ENCODE data around the gene CCDC144A.
"Not testable (repeated sequence)": the region's sequence is repeated elsewhere in the genome, so short reads cannot be mapped to it uniquely, and the experiment has no call there.

The CCDC144A gene

GRCh38 chr17:16788889-16789536 is 99.0 kb downstream of the CCDC144A start:
- DNase-seq; H3K4me3 ChIP-seq (ENCODE audit: low read length); H3K36me3 ChIP-seq (ENCODE audit: control insufficient read depth, insufficient read depth, low read length); H3K79me2 ChIP-seq (ENCODE audit: control insufficient read depth, insufficient read depth, low read length); H2BK15ac ChIP-seq (replicated peaks; ENCODE audit: low read depth); H3K79me1 ChIP-seq (ENCODE audit: low read length); H4K8ac ChIP-seq (ENCODE audit: low read depth, low read length); H3K56ac ChIP-seq (ENCODE audit: low read length); H3K23ac ChIP-seq (ENCODE audit: low read length); H2AK5ac ChIP-seq (ENCODE audit: low read length); H3K4me1 ChIP-seq (ENCODE audit: control insufficient read depth, low read depth, low read length); H3K4me2 ChIP-seq (ENCODE audit: low read length); H3K27me3 ChIP-seq (ENCODE audit: insufficient read depth, low read length, poor library complexity); H3K27ac ChIP-seq (ENCODE audit: low read depth, low read length); H2BK120ac ChIP-seq (ENCODE audit: low read depth, low read length); H4K5ac ChIP-seq (ENCODE audit: low read length); H3K4ac ChIP-seq (ENCODE audit: low read depth, low read length); H3K9ac ChIP-seq (ENCODE audit: low read length); H3K18ac ChIP-seq (ENCODE audit: low read length); H2BK5ac ChIP-seq (ENCODE audit: low read length): not testable (repeated sequence)
- no CpG with 5 or more reads among the region's 11 CpGs for WGBS (ENCODE audit: extremely low coverage, insufficient coverage, low lambda C conversion rate)

GRCh38 chr17:16789622-16790021 is 99.6 kb downstream of the CCDC144A start:
- H2BK120ac ChIP-seq (ENCODE audit: low read depth, low read length); H3K56ac ChIP-seq (ENCODE audit: low read length): not testable (repeated sequence)
- WGBS (ENCODE audit: extremely low coverage, insufficient coverage, low lambda C conversion rate) = no CpG with 5 or more reads among the region's 3 CpGs

GRCh38 chr17:16790313-16790871 is 100.4 kb downstream of the CCDC144A start:
- not testable (repeated sequence) for H3K36me3 ChIP-seq (ENCODE audit: control insufficient read depth, insufficient read depth, low read length); H3K9ac ChIP-seq (ENCODE audit: low read length); H3K23ac ChIP-seq (ENCODE audit: low read length); H3K79me2 ChIP-seq (ENCODE audit: control insufficient read depth, insufficient read depth, low read length); H3K27me3 ChIP-seq (ENCODE audit: insufficient read depth, low read length, poor library complexity); H4K8ac ChIP-seq (ENCODE audit: low read depth, low read length); H4K5ac ChIP-seq (ENCODE audit: low read length); H3K56ac ChIP-seq (ENCODE audit: low read length); H3K27ac ChIP-seq (ENCODE audit: low read depth, low read length); H2BK5ac ChIP-seq (ENCODE audit: low read length); H2AK5ac ChIP-seq (ENCODE audit: low read length); H3K4ac ChIP-seq (ENCODE audit: low read depth, low read length); H2BK120ac ChIP-seq (ENCODE audit: low read depth, low read length); H3K4me1 ChIP-seq (ENCODE audit: control insufficient read depth, low read depth, low read length); H3K79me1 ChIP-seq (ENCODE audit: low read length); H2BK15ac ChIP-seq (replicated peaks; ENCODE audit: low read depth); H3K4me2 ChIP-seq (ENCODE audit: low read length); H3K4me3 ChIP-seq (ENCODE audit: low read length); H3K18ac ChIP-seq (ENCODE audit: low read length)
- DNase-seq = peak; percentile 3
- no CpG with 5 or more reads among the region's 9 CpGs for WGBS (ENCODE audit: extremely low coverage, insufficient coverage, low lambda C conversion rate)

More at GRCh38 chr17:16789622-16790021, 99.6 kb downstream of the CCDC144A start:
- not testable (repeated sequence) for H2BK15ac ChIP-seq (replicated peaks; ENCODE audit: low read depth); H3K36me3 ChIP-seq (ENCODE audit: control insufficient read depth, insufficient read depth, low read length); H3K9ac ChIP-seq (ENCODE audit: low read length); H3K4me2 ChIP-seq (ENCODE audit: low read length); H3K18ac ChIP-seq (ENCODE audit: low read length); H2AK5ac ChIP-seq (ENCODE audit: low read length); H3K27me3 ChIP-seq (ENCODE audit: insufficient read depth, low read length, poor library complexity); DNase-seq; H4K5ac ChIP-seq (ENCODE audit: low read length); H3K27ac ChIP-seq (ENCODE audit: low read depth, low read length); H3K23ac ChIP-seq (ENCODE audit: low read length); H3K4me1 ChIP-seq (ENCODE audit: control insufficient read depth, low read depth, low read length); H2BK5ac ChIP-seq (ENCODE audit: low read length); H3K4ac ChIP-seq (ENCODE audit: low read depth, low read length); H3K79me1 ChIP-seq (ENCODE audit: low read length); H4K8ac ChIP-seq (ENCODE audit: low read depth, low read length); H3K79me2 ChIP-seq (ENCODE audit: control insufficient read depth, insufficient read depth, low read length); H3K4me3 ChIP-seq (ENCODE audit: low read length)

GRCh38 chr17:16794215-16794614 is 104.2 kb downstream of the CCDC144A start:
- not testable (repeated sequence) for H2BK120ac ChIP-seq (ENCODE audit: low read depth, low read length); H2BK5ac ChIP-seq (ENCODE audit: low read length); H3K56ac ChIP-seq (ENCODE audit: low read length); H2BK15ac ChIP-seq (replicated peaks; ENCODE audit: low read depth); H3K79me2 ChIP-seq (ENCODE audit: control insufficient read depth, insufficient read depth, low read length); H3K23ac ChIP-seq (ENCODE audit: low read length); H3K79me1 ChIP-seq (ENCODE audit: low read length); H4K8ac ChIP-seq (ENCODE audit: low read depth, low read length); H3K4me2 ChIP-seq (ENCODE audit: low read length); DNase-seq; H3K27ac ChIP-seq (ENCODE audit: low read depth, low read length); H3K4me3 ChIP-seq (ENCODE audit: low read length); H3K36me3 ChIP-seq (ENCODE audit: control insufficient read depth, insufficient read depth, low read length); H3K18ac ChIP-seq (ENCODE audit: low read length); H3K4me1 ChIP-seq (ENCODE audit: control insufficient read depth, low read depth, low read length); H3K4ac ChIP-seq (ENCODE audit: low read depth, low read length); H3K27me3 ChIP-seq (ENCODE audit: insufficient read depth, low read length, poor library complexity); H2AK5ac ChIP-seq (ENCODE audit: low read length); H4K5ac ChIP-seq (ENCODE audit: low read length); H3K9ac ChIP-seq (ENCODE audit: low read length)
- WGBS (ENCODE audit: extremely low coverage, insufficient coverage, low lambda C conversion rate) = no CpG with 5 or more reads among the region's 5 CpGs

GRCh38 chr17:16795894-16796293 is 105.9 kb downstream of the CCDC144A start:
- H3K27ac ChIP-seq (ENCODE audit: low read depth, low read length); DNase-seq; H3K4me3 ChIP-seq (ENCODE audit: low read length); H4K8ac ChIP-seq (ENCODE audit: low read depth, low read length); H3K56ac ChIP-seq (ENCODE audit: low read length); H3K79me1 ChIP-seq (ENCODE audit: low read length); H3K9ac ChIP-seq (ENCODE audit: low read length); H3K27me3 ChIP-seq (ENCODE audit: insufficient read depth, low read length, poor library complexity); H3K4me2 ChIP-seq (ENCODE audit: low read length); H3K4ac ChIP-seq (ENCODE audit: low read depth, low read length); H2BK5ac ChIP-seq (ENCODE audit: low read length); H3K36me3 ChIP-seq (ENCODE audit: control insufficient read depth, insufficient read depth, low read length); H4K5ac ChIP-seq (ENCODE audit: low read length); H3K23ac ChIP-seq (ENCODE audit: low read length); H2BK15ac ChIP-seq (replicated peaks; ENCODE audit: low read depth); H2AK5ac ChIP-seq (ENCODE audit: low read length); H2BK120ac ChIP-seq (ENCODE audit: low read depth, low read length); H3K4me1 ChIP-seq (ENCODE audit: control insufficient read depth, low read depth, low read length); H3K79me2 ChIP-seq (ENCODE audit: control insufficient read depth, insufficient read depth, low read length); H3K18ac ChIP-seq (ENCODE audit: low read length): not testable (repeated sequence)
- WGBS (ENCODE audit: extremely low coverage, insufficient coverage, low lambda C conversion rate) = no CpG with 5 or more reads among the region's 7 CpGs

GRCh38 chr17:16804851-16805250 is 114.8 kb downstream of the CCDC144A start:
- WGBS (ENCODE audit: extremely low coverage, insufficient coverage, low lambda C conversion rate) = no CpG with 5 or more reads among the region's 5 CpGs
- H2AK5ac ChIP-seq (ENCODE audit: low read length); H3K4me1 ChIP-seq (ENCODE audit: control insufficient read depth, low read depth, low read length): not testable (repeated sequence)

More at GRCh38 chr17:16804851-16805250, 114.8 kb downstream of the CCDC144A start:
- H3K4me3 ChIP-seq (ENCODE audit: low read length); H3K27me3 ChIP-seq (ENCODE audit: insufficient read depth, low read length, poor library complexity); H3K9ac ChIP-seq (ENCODE audit: low read length); H2BK15ac ChIP-seq (replicated peaks; ENCODE audit: low read depth); H3K4me2 ChIP-seq (ENCODE audit: low read length); H3K36me3 ChIP-seq (ENCODE audit: control insufficient read depth, insufficient read depth, low read length); H3K18ac ChIP-seq (ENCODE audit: low read length); H2BK120ac ChIP-seq (ENCODE audit: low read depth, low read length); DNase-seq; H4K8ac ChIP-seq (ENCODE audit: low read depth, low read length); H3K23ac ChIP-seq (ENCODE audit: low read length); H3K79me1 ChIP-seq (ENCODE audit: low read length); H3K27ac ChIP-seq (ENCODE audit: low read depth, low read length); H3K4ac ChIP-seq (ENCODE audit: low read depth, low read length); H3K56ac ChIP-seq (ENCODE audit: low read length); H3K79me2 ChIP-seq (ENCODE audit: control insufficient read depth, insufficient read depth, low read length); H4K5ac ChIP-seq (ENCODE audit: low read length); H2BK5ac ChIP-seq (ENCODE audit: low read length): not testable (repeated sequence)
